ENCODE results near the gene KBTBD3. TPM values are rescaled to one million over a fixed set of nuclear protein-coding genes. Genes with fewer than 3 reads are reported as not detected.
A peak's percentile ranks its signal among the peaks of the same experiment; 100 is the strongest.

The KBTBD3 gene
- total and polyA plus RNA-seq, 3 donors from 2014 or later: 6.8 to 15.6 (median 8.5) TPM

- intact Hi-C loops (cut with DNase I; ENCODE audit: low total_unique reads): no loop called here
- WGBS, 2 donors: 1% methylated on average over 30 to 43 of the region's 48 CpGs
These were observed 55.0 kb downstream of the KBTBD3 start, which contains the start of gene MSANTD4 for GRCh38 chr11:106021967-106022794. Gene MSANTD4 (minus strand): TSS chr11:106022240. CDS start chr11:106010917, 11,323 bp downstream.

GRCh38 chr11:106021181-106021966, 55.8 kb downstream of the KBTBD3 start:
- TF ChIP-seq CTCF (IDR thresholded peaks at IDR 0.05) (no peak), POLR2A (IDR thresholded peaks at IDR 0.05) (no peak)
- peak overlapping the region; percentile 69 to 81 for H3K27ac ChIP-seq
- H3K27me3 ChIP-seq: no peaks in the 10 kb centered on the region
- H3K4me1 ChIP-seq: peaks cover 6% of the 10 kb centered on the region
- H3K36me3 ChIP-seq (ENCODE audit: low read depth, missing control alignments): no peaks in the 10 kb centered on the region
- intact Hi-C loops (cut with DNase I; ENCODE audit: low total_unique reads): no loop called here
- H3K9me3 ChIP-seq: no peaks in the 10 kb centered on the region
- peak overlapping the region; percentile 83 to 94 for H3K4me3 ChIP-seq
- 13% methylated on average over 18 of the region's 18 CpGs for WGBS, 2 donors
- no peak for DNase-seq

More at GRCh38 chr11:106021967-106022794, 55.0 kb downstream of the KBTBD3 start, which contains the start of gene MSANTD4:
- Histone ChIP-seq H3K36me3 (ENCODE audit: low read depth, missing control alignments) (no peaks in the 10 kb centered on the region), H3K4me3 (peak within 1 kb of the TSS; percentile 83 to 94), H3K27me3 (no peaks in the 10 kb centered on the region), H3K4me1 (peaks cover 6% of the 10 kb centered on the region), H3K27ac (peak within 1 kb of the TSS; percentile 79 to 81), H3K9me3 (no peaks in the 10 kb centered on the region)
- no peak for TF ChIP-seq POLR2A (IDR thresholded peaks at IDR 0.05)
- peak in 1 of 3 experiments; percentile 4 for TF ChIP-seq CTCF (IDR thresholded peaks at IDR 0.05)
- DNase-seq: peak; percentile 100

GRCh38 chr11:106017093-106017492, 60.1 kb downstream of the KBTBD3 start:
- intact Hi-C loops (cut with DNase I; ENCODE audit: low total_unique reads): no loop called here
- no peak for TF ChIP-seq CTCF (IDR thresholded peaks at IDR 0.05)
- no peak for TF ChIP-seq POLR2A (IDR thresholded peaks at IDR 0.05)
- 86 to 96% methylated on average over 2 of the region's 2 CpGs for WGBS, 2 donors
- Histone ChIP-seq H3K27me3 (no peaks in the 10 kb centered on the region), H3K27ac (no peak overlapping the region), H3K36me3 (ENCODE audit: low read depth, missing control alignments) (no peaks in the 10 kb centered on the region), H3K4me1 (peaks cover 6% of the 10 kb centered on the region), H3K4me3 (no peak overlapping the region), H3K9me3 (no peaks in the 10 kb centered on the region)
- DNase-seq: no peak

- no peaks in the 10 kb centered on the region for H3K9me3 ChIP-seq
- TF ChIP-seq POLR2A (IDR thresholded peaks at IDR 0.05) (no peak), CTCF (IDR thresholded peaks at IDR 0.05) (no peak)
- no peak overlapping the region for H3K27ac ChIP-seq
- H3K4me3 ChIP-seq: no peak overlapping the region
- H3K27me3 ChIP-seq: no peaks in the 10 kb centered on the region
- intact Hi-C loops (cut with DNase I; ENCODE audit: low total_unique reads): no loop called here
- no peaks in the 10 kb centered on the region for H3K4me1 ChIP-seq
- 90 to 95% methylated on average over 2 of the region's 2 CpGs for WGBS, 2 donors
- DNase-seq: no peak
- H3K36me3 ChIP-seq (ENCODE audit: low read depth, missing control alignments): no peaks in the 10 kb centered on the region
These were observed 62.1 kb downstream of the KBTBD3 start for GRCh38 chr11:106015066-106015465.
